GM20000 (cell line): Measurements from ENCODE around the gene STK17A.
"Not testable (repeated sequence)": the region's sequence is repeated elsewhere in the genome, so short reads cannot be mapped to it uniquely, and the experiment has no call there.

Experiments used
- DNase-seq: peaks from one replicate; pipeline ENCODE4 v3.0.0; 2012; ENCODE audit warnings: low spot score
- CTCF ChIP-seq: IDR thresholded peaks from 2 replicates; pipeline ENCODE4 v1.5.1; 2012; ENCODE audit warnings: mild to moderate bottlenecking, control low read depth; ENCODE audit errors: extremely low read depth, missing control alignments

STK17A gene

GRCh38 chr7:43583424-43584194, 701 bp downstream of the STK17A start:
- TF ChIP-seq CTCF, result no peak
- no peak for DNase-seq

GRCh38 chr7:43584195-43584586, 1.3 kb downstream of the STK17A start:
- no peak for DNase-seq
- TF ChIP-seq CTCF, result no peak

GRCh38 chr7:43584733-43585132, 1.8 kb downstream of the STK17A start:
- DNase-seq, result not testable (repeated sequence)

- no peak for TF ChIP-seq CTCF
- no peak for DNase-seq
Observed at GRCh38 chr7:43585562-43585961, 2.7 kb downstream of the STK17A start.

- no peak for TF ChIP-seq CTCF
Observed at GRCh38 chr7:43586251-43586900, 3.5 kb downstream of the STK17A start.

GRCh38 chr7:43588477-43589132, 5.7 kb downstream of the STK17A start:
- TF ChIP-seq CTCF, result no peak
- DNase-seq, result no peak

More at GRCh38 chr7:43586251-43586900, 3.5 kb downstream of the STK17A start:
- no peak for DNase-seq

GRCh38 chr7:43589133-43589478, 6.2 kb downstream of the STK17A start:
- TF ChIP-seq CTCF, result no peak
- no peak for DNase-seq

- TF ChIP-seq CTCF, result no peak
- no peak for DNase-seq
Observed at GRCh38 chr7:43589728-43590127, 6.8 kb downstream of the STK17A start.
